ENCODE data around the gene FLT1.

Gene FLT1, protein sequence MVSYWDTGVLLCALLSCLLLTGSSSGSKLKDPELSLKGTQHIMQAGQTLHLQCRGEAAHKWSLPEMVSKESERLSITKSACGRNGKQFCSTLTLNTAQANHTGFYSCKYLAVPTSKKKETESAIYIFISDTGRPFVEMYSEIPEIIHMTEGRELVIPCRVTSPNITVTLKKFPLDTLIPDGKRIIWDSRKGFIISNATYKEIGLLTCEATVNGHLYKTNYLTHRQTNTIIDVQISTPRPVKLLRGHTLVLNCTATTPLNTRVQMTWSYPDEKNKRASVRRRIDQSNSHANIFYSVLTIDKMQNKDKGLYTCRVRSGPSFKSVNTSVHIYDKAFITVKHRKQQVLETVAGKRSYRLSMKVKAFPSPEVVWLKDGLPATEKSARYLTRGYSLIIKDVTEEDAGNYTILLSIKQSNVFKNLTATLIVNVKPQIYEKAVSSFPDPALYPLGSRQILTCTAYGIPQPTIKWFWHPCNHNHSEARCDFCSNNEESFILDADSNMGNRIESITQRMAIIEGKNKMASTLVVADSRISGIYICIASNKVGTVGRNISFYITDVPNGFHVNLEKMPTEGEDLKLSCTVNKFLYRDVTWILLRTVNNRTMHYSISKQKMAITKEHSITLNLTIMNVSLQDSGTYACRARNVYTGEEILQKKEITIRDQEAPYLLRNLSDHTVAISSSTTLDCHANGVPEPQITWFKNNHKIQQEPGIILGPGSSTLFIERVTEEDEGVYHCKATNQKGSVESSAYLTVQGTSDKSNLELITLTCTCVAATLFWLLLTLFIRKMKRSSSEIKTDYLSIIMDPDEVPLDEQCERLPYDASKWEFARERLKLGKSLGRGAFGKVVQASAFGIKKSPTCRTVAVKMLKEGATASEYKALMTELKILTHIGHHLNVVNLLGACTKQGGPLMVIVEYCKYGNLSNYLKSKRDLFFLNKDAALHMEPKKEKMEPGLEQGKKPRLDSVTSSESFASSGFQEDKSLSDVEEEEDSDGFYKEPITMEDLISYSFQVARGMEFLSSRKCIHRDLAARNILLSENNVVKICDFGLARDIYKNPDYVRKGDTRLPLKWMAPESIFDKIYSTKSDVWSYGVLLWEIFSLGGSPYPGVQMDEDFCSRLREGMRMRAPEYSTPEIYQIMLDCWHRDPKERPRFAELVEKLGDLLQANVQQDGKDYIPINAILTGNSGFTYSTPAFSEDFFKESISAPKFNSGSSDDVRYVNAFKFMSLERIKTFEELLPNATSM (N-terminal part only)

GRCh38 chr13:28494778-28495537 lies at the start of gene FLT1:
Gene FLT1, minus strand, starts transcription at chr13:28495128. Its CDS starts 285 bp downstream, at chr13:28494843.
- no peak for TF ChIP-seq CTCF (conservative IDR thresholded peaks at IDR 0.05; ENCODE audit: low read depth, low read length)
- H3K4me3 ChIP-seq (ENCODE audit: low read length), result peak within 1 kb of the TSS; percentile 3
- DNase-seq (ENCODE audit: low read depth), result no peak

DNA sequence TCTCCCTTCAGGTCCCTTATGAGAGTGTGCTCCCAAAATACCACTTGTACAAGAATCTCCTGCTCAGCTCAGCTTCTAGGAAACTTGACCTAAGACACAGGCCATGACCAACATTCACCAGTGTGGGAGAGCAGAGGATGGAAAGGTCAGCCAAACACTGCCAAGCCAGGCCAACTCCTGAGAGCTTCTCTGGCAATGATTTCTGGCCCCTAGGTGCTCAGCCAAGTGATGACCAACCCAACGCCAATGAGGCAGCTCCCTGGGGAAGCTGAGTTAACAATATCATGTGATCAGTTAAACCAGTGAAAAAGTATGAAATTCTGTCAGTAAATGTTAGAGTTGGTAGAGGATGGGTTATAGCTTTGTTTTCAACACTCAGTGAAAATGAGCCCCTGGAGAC lies 49.1 kb upstream of the FLT1 start:
- DNase-seq (ENCODE audit: low read depth), result no peak
- no peak overlapping the region for H3K4me3 ChIP-seq (ENCODE audit: low read length)
- TF ChIP-seq CTCF (conservative IDR thresholded peaks at IDR 0.05; ENCODE audit: low read depth, low read length), result no peak

GRCh38 chr13:28542804-28543203 lies 47.9 kb upstream of the FLT1 start:
- no peak overlapping the region for H3K4me3 ChIP-seq (ENCODE audit: low read length)
- TF ChIP-seq CTCF (conservative IDR thresholded peaks at IDR 0.05; ENCODE audit: low read depth, low read length), result no peak
- no peak for DNase-seq (ENCODE audit: low read depth)

- no peak overlapping the region for H3K4me3 ChIP-seq (ENCODE audit: low read length)
- no peak for TF ChIP-seq CTCF (conservative IDR thresholded peaks at IDR 0.05; ENCODE audit: low read depth, low read length)
- DNase-seq (ENCODE audit: low read depth), result no peak
Measured at GRCh38 chr13:28541966-28542365, 47.0 kb upstream of the FLT1 start.

DNA sequence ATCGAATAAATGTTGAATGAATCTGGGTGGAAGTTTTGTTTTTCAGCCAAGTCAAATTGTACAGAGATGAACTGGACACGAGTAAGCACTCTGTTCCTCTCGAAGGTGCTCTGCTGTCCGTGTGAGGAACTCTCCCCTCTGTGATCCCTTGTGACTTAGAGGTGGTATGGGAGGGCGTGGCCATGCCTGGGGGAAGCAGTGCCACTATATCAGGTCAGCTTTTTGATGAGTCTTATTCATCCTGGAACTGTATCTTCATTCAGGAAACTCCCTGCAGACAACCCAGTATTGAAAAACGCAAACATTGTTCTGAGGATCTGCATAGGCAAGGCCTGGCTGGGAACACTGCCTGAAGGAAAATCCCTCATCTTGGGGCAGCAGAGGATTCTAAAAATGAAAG lies 45.7 kb upstream of the FLT1 start:
- H3K4me3 ChIP-seq (ENCODE audit: low read length), result no peak overlapping the region
- TF ChIP-seq CTCF (conservative IDR thresholded peaks at IDR 0.05; ENCODE audit: low read depth, low read length), result no peak
- no peak for DNase-seq (ENCODE audit: low read depth)

DNA sequence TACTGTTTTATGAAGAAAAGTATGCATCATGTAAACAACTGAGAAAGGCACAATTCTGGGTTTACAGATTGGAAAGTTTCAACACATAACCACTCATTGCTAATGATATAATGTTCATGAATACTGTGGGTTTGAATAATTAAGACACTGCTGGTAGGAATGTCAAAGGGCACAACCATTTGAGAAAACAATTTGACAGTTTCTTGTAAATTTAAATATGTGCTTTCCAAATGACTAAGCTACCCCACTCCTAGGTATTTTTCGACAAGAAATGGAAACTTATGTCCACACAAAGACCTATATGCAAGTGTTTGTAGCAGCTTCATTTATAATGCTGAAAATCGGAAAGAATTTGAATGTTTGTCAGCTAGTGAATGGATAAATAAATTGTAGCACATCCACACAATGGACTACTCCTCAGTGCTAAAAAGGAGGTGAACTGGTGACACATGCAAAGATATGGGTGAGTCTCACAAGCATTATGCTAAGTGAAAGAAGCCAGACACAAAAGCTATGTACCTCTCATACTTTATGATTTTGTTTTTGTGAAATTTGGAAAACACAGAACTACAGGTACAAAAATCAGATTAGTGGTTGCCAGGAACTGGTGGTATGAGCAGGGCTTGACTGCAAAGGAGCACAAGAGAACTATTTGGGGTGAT lies 44.8 kb upstream of the FLT1 start:
- TF ChIP-seq CTCF (conservative IDR thresholded peaks at IDR 0.05; ENCODE audit: low read depth, low read length), result no peak
- DNase-seq (ENCODE audit: low read depth), result no peak
- H3K4me3 ChIP-seq (ENCODE audit: low read length), result no peak overlapping the region
